SU-DHL-6 (cell line): ENCODE results near the gene GABBR2.

ENCODE experiments used
- H2AFZ ChIP-seq: fragments of 200-600 bp; sonication (generic); 2 replicates; pipeline ENCODE4 v1.6.1; 2014; ENCODE audit warnings: low read depth, mild to moderate bottlenecking, moderate library complexity, mixed read lengths, antibody characterized with exemption, low read length; ENCODE audit not compliant: severe bottlenecking
- H3F3A ChIP-seq: fragments of 200-600 bp; shearing (Covaris generic); 2 replicates; pipeline ENCODE4 v1.6.0; 2016; ENCODE audit warnings: antibody characterized with exemption, mild to moderate bottlenecking; ENCODE audit not compliant: insufficient read depth
- H3K27ac ChIP-seq: fragments of 200-600 bp; sonication (generic); 2 replicates; pipeline ENCODE4 v1.5.1; 2016; ENCODE audit warnings: low read depth, mild to moderate bottlenecking, low read length, moderate library complexity, mixed read lengths
- H3K27me3 ChIP-seq: fragments of 200-600 bp; sonication (generic), shearing (Covaris generic); 2 replicates; pipeline ENCODE4 v1.6.0; 2014; ENCODE audit warnings: mild to moderate bottlenecking, low read length
- H3K36me3 ChIP-seq: fragments of 200-600 bp; sonication (generic); 2 replicates; pipeline ENCODE4 v1.6.1; 2014; ENCODE audit warnings: mild to moderate bottlenecking, low read length, mixed read lengths
- H3K4me2 ChIP-seq: fragments of 300-600, 200-600 bp; shearing (Covaris generic), sonication (generic); 2 replicates; pipeline ENCODE4 v1.6.0; 2014; ENCODE audit warnings: low read length, low read depth, mild to moderate bottlenecking; ENCODE audit not compliant: poor library complexity, severe bottlenecking
- H3K4me3 ChIP-seq: fragments of 200-600 bp; sonication (generic); 2 replicates; pipeline ENCODE4 v1.5.1; 2014; ENCODE audit warnings: antibody characterized with exemption, low read length, mild to moderate bottlenecking, mixed read lengths; ENCODE audit not compliant: insufficient read depth, poor library complexity, severe bottlenecking
- H3K79me2 ChIP-seq: fragments of 200-600 bp; sonication (generic); 2 replicates; pipeline ENCODE4 v1.6.1; 2014; ENCODE audit warnings: mild to moderate bottlenecking, low read length, moderate library complexity; ENCODE audit not compliant: insufficient read depth
- H3K9ac ChIP-seq: fragments of 200-600 bp; sonication (generic); 2 replicates; pipeline ENCODE4 v1.7.0; 2014; ENCODE audit warnings: mild to moderate bottlenecking, low read length
- H3K9me2 ChIP-seq: fragments of 200-600 bp; sonication (generic); replicated peaks from 2 replicates; pipeline ENCODE4 v1.6.1; 2014; ENCODE audit warnings: low read length; ENCODE audit not compliant: insufficient read depth
- H3K9me3 ChIP-seq: fragments of 200-600 bp; sonication (generic); 2 replicates; pipeline ENCODE4 v1.6.1; 2014; ENCODE audit warnings: low read length, mixed read lengths; ENCODE audit not compliant: insufficient read depth
- H4K20me1 ChIP-seq: fragments of 200-600 bp; sonication (generic); 2 replicates; pipeline ENCODE4 v1.6.1; 2014; ENCODE audit warnings: low read depth, mild to moderate bottlenecking, antibody characterized with exemption, low read length, moderate library complexity, mixed read lengths
- CTCF ChIP-seq: fragments of 200-600 bp; sonication (generic); IDR thresholded peaks from one replicate; pipeline ENCODE4 v1.5.1; 2017; ENCODE audit warnings: antibody characterized with exemption, mild to moderate bottlenecking, low read length, moderate library complexity; ENCODE audit not compliant: insufficient read depth, poor library complexity, severe bottlenecking
- EZH2phosphoT487 ChIP-seq: fragments of 200-600 bp; sonication (generic), shearing (Covaris generic); conservative IDR thresholded peaks from 2 replicates; pipeline ENCODE4 v1.6.1; 2018; ENCODE audit warnings: mild to moderate bottlenecking, antibody characterized with exemption, low read length, moderate library complexity, mixed read lengths

Gene GABBR2

DNA sequence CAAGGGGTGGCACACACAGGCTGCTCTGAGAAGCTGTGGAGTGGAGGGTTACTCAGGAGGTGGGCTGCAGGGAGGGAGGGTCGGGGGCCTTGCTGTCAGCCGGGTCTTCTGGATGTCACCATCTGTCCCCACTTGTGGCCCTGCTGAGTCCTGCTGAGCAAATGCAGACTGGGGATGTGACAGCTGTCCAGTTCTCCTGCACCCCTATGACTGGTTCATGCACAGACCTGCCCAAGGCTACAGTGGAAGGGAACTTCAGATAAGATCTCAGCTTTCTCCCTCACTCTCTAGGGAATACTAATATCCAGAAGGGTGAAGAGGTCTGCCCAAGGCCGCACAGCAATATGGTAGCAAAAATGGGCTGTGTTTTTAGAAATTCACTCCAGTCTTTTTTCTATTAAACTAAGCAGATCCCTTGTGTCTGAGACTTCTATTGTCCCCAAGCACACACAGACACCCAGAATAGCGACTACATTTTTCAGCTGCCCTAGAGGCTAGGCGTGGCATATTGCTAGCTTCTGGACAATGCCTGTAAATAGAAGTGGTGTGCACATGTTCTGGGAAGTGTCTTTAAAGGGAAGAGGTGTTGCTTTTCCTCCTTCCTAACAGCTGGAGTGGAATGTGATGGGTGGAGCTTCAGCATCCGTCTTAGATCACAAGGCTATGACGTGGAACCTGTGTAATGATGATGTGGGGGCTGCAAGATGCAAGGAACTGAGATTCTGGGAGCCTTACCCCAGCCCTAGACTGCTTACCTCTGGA lies 402.2 kb downstream of the GABBR2 start:
- H3K27me3 ChIP-seq = no peaks in the 10 kb centered on the region
- no peak overlapping the region for H2AFZ ChIP-seq
- H3K27ac ChIP-seq = no peak overlapping the region
- H3K36me3 ChIP-seq = no peaks in the 10 kb centered on the region
- H3K9ac ChIP-seq = no peak overlapping the region
- no peak for TF ChIP-seq EZH2phosphoT487
- no peak for TF ChIP-seq CTCF
- no peaks in the 10 kb centered on the region for H3K79me2 ChIP-seq
- no peaks in the 10 kb centered on the region for H4K20me1 ChIP-seq
- H3K9me3 ChIP-seq = no peaks in the 10 kb centered on the region
- no peak overlapping the region for H3K4me2 ChIP-seq
- H3F3A ChIP-seq = no peaks in the 10 kb centered on the region
- no peak overlapping the region for H3K4me3 ChIP-seq
- H3K9me2 ChIP-seq = no peaks in the 10 kb centered on the region

DNA sequence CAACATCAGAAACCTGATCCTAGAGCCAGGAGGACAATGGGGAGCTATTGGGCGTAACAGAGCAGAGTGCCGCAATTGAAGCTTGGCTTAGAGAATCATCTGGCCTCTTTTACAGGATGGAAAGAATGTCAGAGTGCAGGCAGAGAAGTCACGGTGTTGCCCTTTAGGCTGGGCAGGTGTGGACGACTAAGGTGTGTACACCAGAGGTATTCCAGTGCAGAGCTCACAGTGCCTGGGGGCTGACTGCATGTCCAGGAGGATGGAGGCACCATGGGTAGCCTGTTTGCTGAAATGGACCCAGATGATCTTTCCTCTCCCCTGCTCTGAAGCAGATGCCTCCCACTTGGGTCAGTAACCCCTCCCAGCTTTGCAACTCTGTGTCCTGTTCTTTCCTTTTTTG lies 404.4 kb downstream of the GABBR2 start:
- no peak overlapping the region for H3K4me3 ChIP-seq
- no peak overlapping the region for H3K9ac ChIP-seq
- H3F3A ChIP-seq = no peaks in the 10 kb centered on the region
- no peaks in the 10 kb centered on the region for H3K36me3 ChIP-seq
- no peak for TF ChIP-seq EZH2phosphoT487
- TF ChIP-seq CTCF = no peak
- H3K27me3 ChIP-seq = no peaks in the 10 kb centered on the region
- no peaks in the 10 kb centered on the region for H3K79me2 ChIP-seq
- H3K9me3 ChIP-seq = no peaks in the 10 kb centered on the region
- no peak overlapping the region for H2AFZ ChIP-seq
- no peak overlapping the region for H3K4me2 ChIP-seq
- H4K20me1 ChIP-seq = no peaks in the 10 kb centered on the region
- H3K27ac ChIP-seq = no peak overlapping the region
- H3K9me2 ChIP-seq = no peaks in the 10 kb centered on the region

- TF ChIP-seq CTCF = no peak
- no peak for TF ChIP-seq EZH2phosphoT487
- Histone ChIP-seq H3K27me3 (no peaks in the 10 kb centered on the region), H2AFZ (no peak overlapping the region), H3K79me2 (no peaks in the 10 kb centered on the region), H3K4me3 (no peak overlapping the region), H3K9ac (no peak overlapping the region), H3K9me2 (no peaks in the 10 kb centered on the region), H3K4me2 (no peak overlapping the region), H3K9me3 (no peaks in the 10 kb centered on the region), H3K27ac (no peak overlapping the region), H3F3A (no peaks in the 10 kb centered on the region), H3K36me3 (no peaks in the 10 kb centered on the region), H4K20me1 (no peaks in the 10 kb centered on the region)
Observed at GRCh38 chr9:98303633-98304125, 405.1 kb downstream of the GABBR2 start.
